HS-5 (cell line): ENCODE results near the gene KIAA0232.

ENCODE experiments used
- DNase-seq: peaks from one replicate; pipeline ENCODE4 v3.0.0-alpha.2; 2012; ENCODE audit warnings: low read depth

The KIAA0232 gene, protein sequence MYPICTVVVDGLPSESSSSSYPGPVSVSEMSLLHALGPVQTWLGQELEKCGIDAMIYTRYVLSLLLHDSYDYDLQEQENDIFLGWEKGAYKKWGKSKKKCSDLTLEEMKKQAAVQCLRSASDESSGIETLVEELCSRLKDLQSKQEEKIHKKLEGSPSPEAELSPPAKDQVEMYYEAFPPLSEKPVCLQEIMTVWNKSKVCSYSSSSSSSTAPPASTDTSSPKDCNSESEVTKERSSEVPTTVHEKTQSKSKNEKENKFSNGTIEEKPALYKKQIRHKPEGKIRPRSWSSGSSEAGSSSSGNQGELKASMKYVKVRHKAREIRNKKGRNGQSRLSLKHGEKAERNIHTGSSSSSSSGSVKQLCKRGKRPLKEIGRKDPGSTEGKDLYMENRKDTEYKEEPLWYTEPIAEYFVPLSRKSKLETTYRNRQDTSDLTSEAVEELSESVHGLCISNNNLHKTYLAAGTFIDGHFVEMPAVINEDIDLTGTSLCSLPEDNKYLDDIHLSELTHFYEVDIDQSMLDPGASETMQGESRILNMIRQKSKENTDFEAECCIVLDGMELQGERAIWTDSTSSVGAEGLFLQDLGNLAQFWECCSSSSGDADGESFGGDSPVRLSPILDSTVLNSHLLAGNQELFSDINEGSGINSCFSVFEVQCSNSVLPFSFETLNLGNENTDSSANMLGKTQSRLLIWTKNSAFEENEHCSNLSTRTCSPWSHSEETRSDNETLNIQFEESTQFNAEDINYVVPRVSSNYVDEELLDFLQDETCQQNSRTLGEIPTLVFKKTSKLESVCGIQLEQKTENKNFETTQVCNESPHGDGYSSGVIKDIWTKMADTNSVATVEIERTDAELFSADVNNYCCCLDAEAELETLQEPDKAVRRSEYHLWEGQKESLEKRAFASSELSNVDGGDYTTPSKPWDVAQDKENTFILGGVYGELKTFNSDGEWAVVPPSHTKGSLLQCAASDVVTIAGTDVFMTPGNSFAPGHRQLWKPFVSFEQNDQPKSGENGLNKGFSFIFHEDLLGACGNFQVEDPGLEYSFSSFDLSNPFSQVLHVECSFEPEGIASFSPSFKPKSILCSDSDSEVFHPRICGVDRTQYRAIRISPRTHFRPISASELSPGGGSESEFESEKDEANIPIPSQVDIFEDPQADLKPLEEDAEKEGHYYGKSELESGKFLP (N-terminal part only)

DNA sequence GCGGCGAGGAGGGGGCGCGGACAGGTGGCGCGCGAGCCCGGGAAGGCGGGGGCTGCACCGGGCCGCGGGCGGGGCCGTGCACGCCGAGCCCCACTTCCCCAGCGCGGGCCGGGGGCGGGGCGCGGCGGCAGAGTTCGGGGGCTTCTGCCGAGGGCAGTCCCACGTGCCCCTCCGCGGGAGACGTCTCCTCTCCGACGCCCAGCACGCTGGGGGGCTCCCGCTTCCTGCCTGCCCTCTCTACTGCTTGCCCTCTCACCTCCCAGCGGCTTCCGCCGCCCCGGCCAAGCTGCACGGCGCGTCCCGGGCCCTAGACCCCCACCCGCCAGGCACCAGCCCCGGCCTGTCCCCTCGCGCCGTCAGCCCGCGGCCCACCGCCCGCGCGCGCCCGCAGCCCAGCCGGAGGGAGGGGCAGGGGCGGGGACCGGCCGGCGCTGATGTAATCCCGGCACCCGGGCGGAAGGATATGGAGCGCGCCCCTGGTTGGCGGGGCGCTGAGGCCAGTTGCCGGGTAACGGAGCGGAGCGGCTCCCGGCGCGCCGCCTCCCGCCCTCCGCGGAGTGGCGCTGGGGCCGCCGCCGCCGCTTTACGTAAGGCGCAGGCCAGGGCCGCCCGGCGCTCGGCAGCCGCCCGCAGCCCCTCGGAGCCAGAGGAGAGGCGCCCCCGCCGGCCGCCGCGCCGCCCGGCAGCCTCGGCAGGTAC is at the start of gene KIAA0232:
KIAA0232 (plus strand) TSS at position 581 of the 699 bp plus-strand sequence. CDS start 41,727 bp downstream, outside the sequence.
- DNase-seq = peak; percentile 34

DNA sequence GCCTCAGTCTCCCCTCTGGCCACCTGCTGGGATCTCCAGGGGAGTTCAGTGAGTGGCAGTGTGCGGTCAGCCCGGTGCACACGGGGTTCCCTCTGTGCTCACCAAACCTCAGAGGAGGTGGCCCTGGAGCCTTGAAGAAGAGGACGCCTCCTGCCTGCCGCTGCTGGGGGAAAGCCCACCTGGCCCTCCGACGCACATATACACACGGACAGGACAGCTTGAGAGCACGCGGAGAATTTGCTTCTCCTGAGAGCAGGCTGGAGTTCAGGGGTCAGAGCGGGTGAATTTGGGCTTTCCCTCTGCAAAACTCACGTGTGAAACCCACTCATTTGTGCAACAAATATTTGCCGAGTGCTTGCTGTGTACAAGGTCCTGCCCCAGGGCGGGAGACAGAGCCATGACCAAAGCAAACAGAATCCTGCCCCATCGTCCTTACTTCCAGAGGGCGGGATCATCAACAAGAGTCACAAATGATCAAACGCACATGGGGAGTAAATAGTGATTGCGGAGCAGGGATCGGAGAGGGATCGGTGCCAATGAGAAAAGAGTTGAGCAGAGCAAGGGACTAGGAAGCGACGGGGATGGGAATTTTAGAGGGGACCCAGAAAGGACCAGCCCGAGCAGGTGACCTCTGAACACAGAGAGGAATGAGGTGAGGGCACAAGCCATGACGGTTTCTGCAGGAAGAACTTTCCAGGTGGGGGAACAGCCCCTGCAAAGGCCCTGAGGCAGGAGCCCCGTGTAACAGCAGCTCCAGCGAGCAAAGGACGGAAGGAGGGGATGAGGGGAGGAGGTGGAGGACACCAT is 49.0 kb upstream of the KIAA0232 start:
- no peak for DNase-seq

DNA sequence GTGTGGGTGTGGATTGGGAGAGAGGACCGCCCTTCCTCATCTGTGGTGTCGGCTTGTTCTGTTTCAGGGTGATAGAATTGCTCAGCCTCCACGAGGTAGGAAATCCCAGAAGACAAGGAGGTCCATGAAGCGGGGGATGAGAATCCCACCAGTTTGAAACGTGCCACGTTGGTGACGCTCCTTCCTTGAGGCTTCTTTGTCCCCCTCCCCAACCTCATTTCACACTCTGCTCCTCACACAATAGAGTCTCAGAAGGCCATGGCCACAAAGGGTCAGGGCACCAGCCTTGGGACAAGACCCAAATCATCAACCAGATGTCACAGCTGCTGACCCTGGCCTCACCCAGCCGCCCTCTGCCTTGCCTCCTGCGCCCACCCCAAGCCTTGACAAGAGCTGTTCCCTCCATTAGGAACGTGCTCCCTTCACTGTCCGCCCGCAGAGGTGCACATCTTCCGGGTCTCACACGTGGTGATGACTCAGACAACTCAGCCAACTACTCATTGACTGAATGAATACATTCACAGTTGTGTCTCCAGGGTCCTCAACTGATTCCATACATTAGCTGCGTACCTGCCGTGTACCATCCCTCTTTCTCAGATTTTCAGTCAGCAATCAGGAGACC is 48.3 kb upstream of the KIAA0232 start:
- no peak for DNase-seq

DNA sequence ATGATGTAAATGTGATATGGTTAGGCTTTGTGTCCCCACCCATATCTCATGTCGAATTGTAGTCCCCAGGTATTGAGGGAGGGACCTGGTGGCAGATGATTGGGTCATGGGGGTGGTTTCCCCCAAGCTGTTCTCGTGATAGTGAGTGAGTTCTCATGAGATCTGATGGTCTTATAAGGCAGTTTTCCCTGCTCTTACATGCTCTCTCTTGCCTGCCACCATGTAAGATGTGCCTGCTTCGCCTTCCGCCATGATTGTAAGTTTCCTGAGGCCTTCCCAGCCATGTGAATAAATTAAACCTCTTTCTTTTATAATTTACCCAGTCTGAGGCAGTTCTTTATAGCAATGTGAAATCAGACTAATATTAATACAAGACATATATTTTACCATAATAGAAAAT is 42.6 kb upstream of the KIAA0232 start:
- no peak for DNase-seq

DNA sequence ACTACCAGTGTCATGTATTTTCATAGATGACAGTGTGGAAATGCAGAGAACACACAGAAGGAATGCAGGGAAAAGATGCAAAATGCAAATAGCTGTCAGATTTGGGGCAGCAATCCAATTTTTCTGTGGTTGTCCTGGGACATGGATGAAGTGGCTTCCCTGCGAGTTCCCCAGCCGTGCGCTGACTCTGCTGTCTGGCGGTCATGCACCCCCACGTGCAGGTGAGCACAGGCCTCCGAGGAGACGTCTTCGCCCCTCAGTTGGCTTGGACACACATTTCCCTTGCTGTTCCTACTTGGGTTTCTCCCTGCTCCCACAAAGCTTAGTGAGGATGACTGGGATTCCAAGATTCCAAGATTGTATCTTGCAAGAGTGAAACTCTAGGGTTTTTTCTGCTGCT is 42.2 kb upstream of the KIAA0232 start:
- no peak for DNase-seq

DNA sequence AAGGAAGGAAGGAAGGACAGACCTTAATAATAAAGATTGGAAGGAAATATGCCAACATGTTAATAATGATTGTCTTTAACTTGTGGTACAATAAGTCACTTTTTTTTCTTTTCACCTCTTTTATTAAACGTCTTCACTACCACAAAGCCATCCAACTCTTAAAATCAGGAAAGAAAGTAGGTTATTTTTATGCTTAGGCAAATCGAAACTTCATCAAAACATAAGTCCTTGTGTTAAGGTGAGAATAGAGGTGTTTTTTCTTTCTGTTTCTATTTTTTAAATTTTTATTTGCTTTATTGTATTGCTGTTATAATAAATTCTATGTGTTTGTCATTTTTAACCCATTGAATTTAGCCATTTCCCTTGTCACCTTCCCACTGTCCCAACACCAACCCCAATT is 40.0 kb upstream of the KIAA0232 start:
- DNase-seq = no peak

DNA sequence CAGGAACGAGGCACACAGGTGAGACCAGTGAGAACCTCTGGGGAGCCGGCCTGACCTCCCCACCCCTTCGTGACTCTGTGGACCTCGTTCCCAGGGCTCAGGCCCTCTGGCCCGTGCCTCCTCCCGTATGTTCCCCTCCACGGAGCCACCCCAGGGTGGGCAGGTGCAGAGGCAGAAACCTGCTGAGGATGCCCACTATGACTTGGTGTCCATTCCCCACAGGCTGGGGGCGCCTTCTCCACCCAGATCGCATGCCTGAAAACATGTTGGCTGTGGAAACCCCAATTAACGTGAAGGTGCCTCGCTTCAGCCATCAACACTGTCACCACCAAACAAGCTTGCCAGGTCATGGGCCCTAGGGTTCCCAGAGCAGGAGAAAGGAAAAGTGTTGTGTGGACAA is 39.5 kb upstream of the KIAA0232 start:
- DNase-seq = no peak

DNA sequence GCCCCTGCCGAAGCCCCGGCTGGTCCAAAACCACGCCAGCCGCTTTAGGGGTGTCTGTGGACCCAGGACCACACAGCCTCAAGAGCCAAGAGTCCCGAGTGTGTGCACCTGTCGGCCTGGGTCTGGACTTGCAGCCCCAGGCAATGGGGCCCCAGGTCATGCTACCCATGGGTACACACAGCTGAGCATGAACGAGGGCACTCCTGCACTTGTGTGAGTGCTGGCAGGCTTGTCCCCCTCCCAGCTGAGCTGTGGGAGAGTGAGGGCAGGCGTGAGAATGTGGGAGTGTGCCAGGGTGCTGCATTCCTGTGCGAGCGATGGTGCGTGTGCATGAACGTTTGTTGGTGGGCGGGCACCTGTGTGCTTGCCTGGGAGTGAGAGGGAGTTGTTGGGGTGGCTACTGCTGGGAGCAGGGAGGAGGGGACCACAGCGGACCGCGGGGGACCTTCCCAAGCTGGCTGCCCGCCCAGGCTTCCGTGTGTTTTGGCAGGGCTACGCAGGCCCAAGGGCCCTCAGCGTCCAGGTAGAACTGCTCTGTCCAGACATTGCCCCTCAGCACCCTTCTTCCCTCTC is 35.7 kb upstream of the KIAA0232 start:
- DNase-seq = no peak

DNA sequence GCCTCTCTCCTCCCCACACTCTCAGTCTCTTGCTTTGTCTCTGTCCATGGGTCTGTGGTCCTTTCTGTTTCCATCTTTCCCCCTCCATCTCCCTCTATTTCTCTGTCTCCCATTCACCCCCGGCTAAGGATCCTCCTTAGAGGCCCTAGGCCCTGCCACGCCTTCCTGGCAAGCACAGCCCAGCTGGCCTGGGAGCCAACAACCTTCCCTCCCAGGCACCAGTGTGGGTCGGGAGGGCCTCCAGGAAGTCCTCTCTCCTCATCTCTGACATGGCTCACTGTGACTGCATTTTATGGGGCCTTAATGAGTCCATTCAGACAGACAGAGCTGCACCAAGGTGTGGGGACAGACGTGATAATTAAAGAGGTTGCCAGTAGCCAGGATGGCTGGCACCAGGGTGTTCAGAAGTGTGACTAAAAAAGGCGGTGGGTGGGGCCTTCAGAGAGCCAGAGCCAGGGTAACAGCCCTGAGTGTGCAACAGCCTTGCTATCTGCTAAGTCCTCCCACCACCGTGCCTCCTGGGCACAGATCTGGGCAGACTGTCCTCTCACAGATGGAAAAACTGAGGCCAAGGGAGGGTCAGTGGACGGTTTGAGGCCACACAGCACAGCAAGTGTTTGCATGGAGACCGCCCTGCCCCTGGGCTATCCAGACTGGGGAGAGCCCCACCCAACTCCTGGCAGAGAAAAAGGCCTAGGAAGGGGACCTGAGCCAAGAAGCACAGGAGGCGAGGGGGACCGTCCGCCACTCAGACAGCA is 35.1 kb upstream of the KIAA0232 start:
- no peak for DNase-seq

DNA sequence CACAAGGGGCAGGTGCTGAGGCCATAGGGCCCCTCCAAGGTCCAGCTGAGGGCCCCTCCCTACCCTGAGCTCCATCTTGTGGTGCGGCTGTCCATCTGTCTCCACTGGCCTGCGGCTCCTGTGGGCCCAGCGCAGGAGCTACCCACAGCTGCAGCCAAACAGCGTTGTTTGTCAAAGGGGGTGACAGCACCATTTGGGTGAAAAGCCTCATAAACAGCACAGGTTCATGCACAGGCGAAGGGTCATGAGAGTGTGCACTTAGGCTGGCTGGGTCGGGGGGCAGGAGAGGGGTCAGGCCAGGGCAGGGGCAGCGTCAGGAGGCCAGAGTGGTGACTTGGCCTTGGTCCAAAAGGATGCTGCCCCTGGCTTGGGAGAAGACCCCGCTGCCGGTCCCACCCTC is 34.2 kb upstream of the KIAA0232 start:
- DNase-seq = no peak

DNA sequence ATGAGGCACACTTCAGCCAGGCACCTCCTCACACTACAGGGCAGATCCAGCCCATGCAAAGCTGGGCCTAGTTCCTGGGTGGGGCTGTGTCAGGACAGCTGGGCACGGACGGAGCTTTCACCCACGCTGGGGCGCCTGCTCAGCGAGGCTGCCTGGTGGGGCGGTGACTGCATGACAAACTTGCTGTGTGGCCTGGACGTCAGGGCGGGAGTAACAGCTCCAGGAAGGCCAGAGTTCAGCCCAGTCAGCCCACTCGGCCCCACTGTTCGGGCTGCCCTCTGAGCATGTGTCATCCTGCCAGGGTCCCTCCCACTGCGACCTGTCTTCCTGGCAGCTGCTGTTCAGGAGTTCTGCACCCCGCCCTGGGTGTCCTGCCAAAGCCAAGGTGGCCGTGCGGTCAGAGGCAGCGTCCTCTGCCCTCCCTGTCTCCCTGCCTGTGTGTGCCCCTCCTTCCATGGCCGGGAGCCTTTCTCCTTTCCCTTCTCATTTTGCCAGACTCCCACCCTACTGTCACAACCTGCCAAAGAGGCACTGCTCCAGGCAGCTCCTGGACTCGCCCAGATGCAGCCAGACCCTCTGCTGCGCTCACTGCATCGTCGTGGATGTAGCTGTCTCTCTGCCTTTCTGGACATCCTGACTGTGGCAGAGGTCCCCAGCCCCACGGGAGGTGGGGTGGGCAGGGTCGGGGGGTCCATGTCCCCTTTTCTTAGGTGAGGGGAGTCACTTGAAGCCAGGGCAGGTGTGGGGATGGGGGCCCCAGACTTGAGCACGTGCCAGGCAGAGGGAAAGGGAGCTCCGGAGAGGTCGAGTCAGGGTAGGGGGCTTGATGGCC is 33.0 kb upstream of the KIAA0232 start:
- no peak for DNase-seq

DNA sequence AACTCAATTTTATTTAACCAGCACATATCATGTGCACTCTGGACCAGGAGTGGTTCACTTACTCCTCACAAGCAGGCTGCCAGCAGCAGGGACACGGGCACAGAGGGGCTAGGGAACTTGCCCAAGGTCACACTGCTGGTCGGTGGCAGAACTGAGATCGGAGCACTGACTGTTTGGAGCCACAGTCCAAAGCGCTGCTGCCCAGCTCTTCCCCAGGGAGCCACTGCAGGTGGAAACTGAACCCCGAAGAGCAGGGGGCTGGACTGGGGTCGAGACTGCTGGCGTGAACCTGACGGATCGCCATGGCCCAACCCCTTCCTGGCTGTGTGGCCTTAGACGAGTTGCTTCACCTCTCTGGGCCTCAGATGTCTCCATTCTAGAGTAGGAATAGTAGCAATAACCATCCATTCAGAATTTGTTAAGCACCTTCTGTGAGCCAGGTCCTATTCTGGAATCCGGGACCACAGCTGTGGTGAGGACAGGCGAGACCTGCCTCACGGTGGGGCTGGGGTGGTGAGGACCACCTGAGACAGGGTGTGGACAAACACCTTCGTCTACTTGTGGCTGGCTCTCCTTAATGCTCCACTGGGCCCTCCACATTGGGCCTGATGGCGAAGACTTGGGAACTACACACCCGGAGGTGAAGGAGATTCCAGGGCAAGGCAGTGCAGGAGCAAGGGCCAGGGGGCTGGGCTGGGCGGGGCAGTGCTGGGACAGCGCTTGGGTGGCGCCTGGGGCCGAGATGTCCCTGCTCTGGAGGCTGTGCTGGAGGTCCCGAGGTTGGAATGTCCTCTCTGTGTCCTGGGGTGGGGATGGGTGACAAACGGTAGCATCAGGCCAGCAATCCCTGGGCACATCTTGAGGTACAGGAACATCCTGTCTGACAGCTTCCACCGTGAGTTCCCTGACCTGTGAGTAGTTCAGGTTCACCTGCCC is 32.0 kb upstream of the KIAA0232 start:
- DNase-seq = no peak

DNA sequence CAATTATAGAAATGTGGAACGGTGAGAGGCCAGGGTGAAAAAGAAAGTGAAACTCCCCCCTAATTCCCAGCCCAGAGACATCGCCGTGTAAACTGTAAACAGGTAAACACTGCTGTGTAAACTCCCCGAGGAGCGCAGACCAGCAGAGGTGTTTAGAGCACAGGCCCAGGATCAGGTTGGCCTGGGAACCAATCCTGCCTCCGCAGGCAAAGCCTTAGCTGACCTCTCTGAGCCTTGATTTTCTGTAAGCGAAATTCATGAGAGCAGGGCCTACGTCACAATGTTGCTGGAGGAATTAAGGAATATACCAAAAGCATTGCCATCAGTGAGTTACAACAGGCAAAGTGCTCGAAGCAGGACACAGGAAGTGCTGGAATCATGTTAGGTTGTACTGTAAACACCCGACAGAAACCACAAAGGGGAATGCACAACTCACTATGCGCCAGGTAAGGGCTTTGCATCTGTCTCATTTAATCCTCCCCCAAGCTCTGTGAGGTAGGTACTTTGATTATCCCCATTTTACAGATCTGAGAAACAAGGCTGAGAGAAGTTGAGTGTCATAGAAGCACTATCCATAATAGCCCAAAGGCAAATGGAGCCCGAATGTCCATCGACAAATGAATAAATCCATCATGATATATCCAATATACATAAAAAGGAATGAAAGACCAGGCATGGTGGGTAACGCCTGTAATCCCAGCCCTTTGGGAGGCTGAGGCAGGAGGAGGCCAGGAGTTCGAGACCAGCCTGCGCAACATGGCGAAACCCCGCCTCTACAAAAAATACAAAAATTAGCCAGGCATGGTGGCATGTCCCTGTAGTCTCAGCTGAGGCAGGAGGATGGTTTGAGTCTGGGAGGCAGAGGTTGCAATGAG is 30.7 kb upstream of the KIAA0232 start:
- no peak for DNase-seq

DNA sequence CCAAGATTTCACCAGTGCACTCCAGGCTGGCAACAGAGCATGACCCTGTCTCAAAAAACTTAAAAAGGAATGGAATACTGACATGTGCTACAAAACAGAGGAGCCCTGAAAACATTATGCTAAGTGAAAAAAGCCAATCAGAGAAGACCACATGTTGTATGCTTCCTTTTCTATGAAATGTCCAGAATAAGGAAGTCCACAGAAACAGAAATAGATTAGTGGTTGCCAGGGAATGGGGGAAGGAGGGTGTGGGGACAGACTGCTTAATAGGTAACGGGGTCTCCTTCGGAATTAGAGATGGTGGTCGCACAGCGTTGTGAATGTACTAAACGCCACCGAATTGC is 30.1 kb upstream of the KIAA0232 start:
- no peak for DNase-seq

DNA sequence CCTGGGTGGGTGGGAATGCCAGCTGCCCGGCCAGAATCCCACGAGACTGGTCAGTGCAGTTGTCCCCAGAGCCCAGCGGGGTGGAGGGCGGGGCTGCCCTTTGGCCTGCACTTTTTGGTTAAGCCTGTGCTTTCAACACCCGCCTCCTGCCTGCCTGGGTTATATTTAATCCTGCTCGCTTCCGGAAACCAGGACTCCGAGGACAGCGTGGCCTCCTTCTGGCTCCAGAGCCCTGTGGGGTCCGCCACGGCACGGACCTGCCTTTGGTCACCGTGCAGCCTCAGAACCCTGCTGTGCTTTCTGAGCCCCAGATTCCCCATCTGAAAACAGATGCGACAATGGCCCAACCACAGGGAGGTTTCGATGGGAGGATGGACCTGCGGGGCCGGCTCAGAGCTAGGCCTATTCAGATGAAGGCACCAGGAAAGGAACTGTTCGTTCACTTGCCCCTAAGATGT is 29.4 kb upstream of the KIAA0232 start:
- DNase-seq = no peak

DNA sequence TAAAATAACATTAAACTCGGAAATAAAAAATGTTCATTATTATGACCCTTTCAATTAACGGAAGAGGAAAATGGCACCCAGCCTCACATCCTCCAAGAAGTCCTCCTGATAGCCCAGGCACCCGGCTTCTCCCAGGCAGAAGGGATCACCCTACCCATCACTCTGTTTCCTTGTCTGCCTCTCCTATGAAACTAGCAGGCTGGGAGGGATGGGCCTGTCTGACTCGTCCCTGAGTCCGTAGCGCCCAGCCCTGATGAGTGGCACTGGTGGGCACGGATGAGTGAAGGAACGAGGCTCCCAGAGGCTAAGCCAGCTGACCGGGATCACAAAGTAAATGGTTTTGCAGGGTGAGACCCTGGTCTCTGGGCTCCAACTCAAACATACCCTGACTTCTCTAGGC is 28.6 kb upstream of the KIAA0232 start:
- DNase-seq = no peak
